ENCODE data around the gene STXBP2.
"Not testable (repeated sequence)": the region's sequence is repeated elsewhere in the genome, so short reads cannot be mapped to it uniquely, and the experiment has no call there.

The STXBP2 gene

DNA sequence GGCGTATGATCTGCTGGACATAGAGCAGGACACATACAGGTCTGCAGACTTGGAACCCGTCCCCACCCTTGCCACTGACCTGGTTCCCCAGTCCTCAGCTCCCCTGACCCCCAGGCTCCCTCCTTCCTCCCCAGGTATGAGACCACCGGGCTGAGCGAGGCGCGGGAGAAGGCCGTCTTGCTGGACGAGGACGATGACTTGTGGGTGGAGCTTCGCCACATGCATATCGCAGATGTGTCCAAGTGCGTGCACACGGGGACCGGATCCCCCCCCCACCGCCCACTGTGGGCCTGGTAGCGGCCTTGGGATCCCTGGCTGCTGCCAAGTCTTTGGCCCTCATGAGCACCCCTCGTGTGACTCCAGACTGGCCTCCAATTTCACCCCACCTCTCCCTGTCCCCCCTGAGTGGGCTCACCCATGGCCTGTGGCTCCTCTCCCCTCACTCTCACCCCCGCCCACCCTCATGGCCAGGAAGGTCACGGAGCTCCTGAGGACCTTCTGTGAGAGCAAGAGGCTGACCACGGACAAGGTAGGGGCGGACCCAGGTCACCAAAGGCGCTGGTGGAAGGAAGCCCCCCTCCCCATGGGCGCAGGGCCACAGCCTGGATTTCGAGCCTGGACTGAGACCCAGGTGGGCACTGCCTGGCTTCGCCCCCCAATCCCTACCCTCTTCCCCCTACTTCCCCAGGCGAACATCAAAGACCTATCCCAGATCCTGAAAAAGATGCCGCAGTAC is 5.6 kb downstream of the STXBP2 start:
- no peaks in the 10 kb centered on the region for H3K27me3 ChIP-seq (replicated peaks in 2 of 5; ENCODE audit: control insufficient read depth in 4 of 5, insufficient read depth in 5 of 5, low read length in 4 of 5)
- peaks cover 0 to 23% (median 9%) of the 10 kb centered on the region in 4 experiments for H3K4me1 ChIP-seq (ENCODE audit: control extremely low read depth in 1 of 4, control insufficient read depth in 4 of 4, insufficient read depth in 4 of 4, low read length in 3 of 4)
- CTCF ChIA-PET, result interaction anchor here (1.8 kb wide), 1 partner anchor 9 kb away, joined by 7 read pairs; no protein-coding TSS in a partner anchor
- H3K9me3 ChIP-seq (ENCODE audit: control extremely low read depth in 1 of 5, control insufficient read depth in 4 of 5, insufficient read depth in 2 of 5, low read depth in 1 of 5, low read length in 4 of 5), result no peaks in the 10 kb centered on the region
- no peak for DNase-seq
- no peak overlapping the region for H3K27ac ChIP-seq (ENCODE audit: insufficient read depth in 1 of 2, low read depth in 1 of 2, low read length in 2 of 2, poor library complexity in 1 of 2, severe bottlenecking in 2 of 2)
- WGBS (ENCODE audit: insufficient coverage), result 99% methylated on average over 22 of the region's 27 CpGs
- no peak overlapping the region for H3K4me3 ChIP-seq (ENCODE audit: control insufficient read depth in 1 of 7, extremely low read depth in 1 of 7, insufficient read depth in 4 of 7, low read depth in 2 of 7, low read length in 6 of 7)
- POLR2A ChIA-PET, result no interaction called here
- peaks cover 0 to 47% (median 26%) of the 10 kb centered on the region in 4 experiments for H3K36me3 ChIP-seq (ENCODE audit: control insufficient read depth in 4 of 4, insufficient read depth in 4 of 4, low read length in 3 of 4)

DNA sequence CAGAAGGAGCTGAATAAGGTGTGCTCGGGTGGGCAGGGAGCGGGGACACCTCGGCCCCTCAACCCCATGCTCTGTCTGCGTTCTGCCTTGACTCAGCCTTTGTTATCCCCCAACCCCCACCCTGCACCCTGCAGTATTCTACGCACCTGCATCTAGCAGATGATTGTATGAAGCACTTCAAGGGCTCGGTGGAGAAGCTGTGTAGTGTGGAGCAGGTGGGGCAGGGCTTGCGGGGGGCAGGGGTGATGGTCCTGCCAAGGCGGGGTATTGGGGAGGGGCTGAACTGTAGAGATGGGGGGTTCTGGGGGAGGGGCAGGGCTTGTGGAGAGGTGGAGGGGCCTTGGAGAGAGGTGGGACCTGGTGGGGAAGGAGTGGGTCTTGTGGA is 6.1 kb downstream of the STXBP2 start:
- Histone ChIP-seq H3K36me3 (ENCODE audit: control insufficient read depth in 4 of 4, insufficient read depth in 4 of 4, low read length in 3 of 4) (peaks cover 0 to 49% (median 27%) of the 10 kb centered on the region in 4 experiments), H3K4me1 (ENCODE audit: control extremely low read depth in 1 of 4, control insufficient read depth in 4 of 4, insufficient read depth in 4 of 4, low read length in 3 of 4) (peaks cover 0 to 17% (median 3%) of the 10 kb centered on the region in 4 experiments), H3K4me3 (ENCODE audit: control insufficient read depth in 1 of 7, extremely low read depth in 1 of 7, insufficient read depth in 4 of 7, low read depth in 2 of 7, low read length in 6 of 7) (no peak overlapping the region), H3K27me3 (replicated peaks in 2 of 5; ENCODE audit: control insufficient read depth in 4 of 5, insufficient read depth in 5 of 5, low read length in 4 of 5) (no peaks in the 10 kb centered on the region), H3K9me3 (ENCODE audit: control extremely low read depth in 1 of 5, control insufficient read depth in 4 of 5, insufficient read depth in 2 of 5, low read depth in 1 of 5, low read length in 4 of 5) (no peaks in the 10 kb centered on the region), H3K27ac (ENCODE audit: insufficient read depth in 1 of 2, low read depth in 1 of 2, low read length in 2 of 2, poor library complexity in 1 of 2, severe bottlenecking in 2 of 2) (no peak overlapping the region)
- no peak for DNase-seq
- POLR2A ChIA-PET, result no interaction called here
- CTCF ChIA-PET, result no interaction called here
- WGBS (ENCODE audit: insufficient coverage), result 96% methylated on average over 4 of the region's 8 CpGs

DNA sequence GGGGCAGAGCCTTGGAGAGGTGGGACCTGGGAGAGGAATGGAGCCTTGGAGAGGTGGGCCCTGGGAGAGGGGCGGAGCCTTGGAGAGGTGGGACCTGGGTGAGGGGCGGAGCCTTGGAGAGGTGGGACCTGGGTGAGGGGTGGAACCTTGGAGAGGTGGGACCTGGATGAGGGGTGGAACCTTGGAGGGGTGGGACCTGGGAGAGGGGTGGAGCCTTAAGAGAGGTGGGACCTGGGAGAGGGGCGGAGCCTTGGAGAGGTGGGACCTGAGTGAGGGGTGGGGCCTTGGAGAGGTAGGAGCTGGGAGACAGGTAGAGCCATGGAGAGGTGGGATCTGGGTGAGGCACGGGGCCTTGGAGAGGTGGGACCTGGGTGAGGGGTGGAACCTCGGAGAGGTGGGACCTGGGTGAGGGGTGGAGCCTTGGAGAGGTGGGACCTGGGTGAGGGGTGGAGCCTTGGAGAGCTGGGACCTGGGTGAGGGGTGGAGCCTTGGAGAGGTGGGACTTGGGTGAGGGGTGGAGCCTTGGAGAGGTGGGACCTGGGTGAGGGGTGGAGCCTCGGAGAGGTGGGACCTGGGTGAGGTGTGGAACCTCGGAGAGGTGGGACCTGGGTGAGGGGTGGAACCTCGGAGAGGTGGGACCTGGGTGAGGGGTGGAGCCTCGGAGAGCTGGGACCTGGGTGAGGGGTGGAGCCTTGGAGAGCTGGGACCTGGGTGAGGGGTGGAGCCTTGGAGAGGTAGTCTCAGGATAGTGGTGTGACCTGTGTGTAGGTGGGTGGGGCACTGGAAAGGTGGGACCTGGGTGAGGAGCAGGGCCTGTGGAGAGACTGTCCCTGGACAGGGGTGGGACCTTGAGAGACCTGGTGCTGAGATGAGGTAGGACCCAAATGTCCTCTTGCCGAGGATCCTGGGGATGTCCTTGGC is 7.0 kb downstream of the STXBP2 start:
- Histone ChIP-seq H3K4me1 (ENCODE audit: control extremely low read depth in 1 of 4, control insufficient read depth in 4 of 4, insufficient read depth in 4 of 4, low read length in 3 of 4) (peaks cover 0 to 16% (median 2%) of the 10 kb centered on the region in 4 experiments), H3K36me3 (ENCODE audit: control insufficient read depth in 4 of 4, insufficient read depth in 4 of 4, low read length in 3 of 4) (peaks cover 0 to 49% (median 26%) of the 10 kb centered on the region in 4 experiments)
- 83% methylated on average over 7 of the region's 10 CpGs for WGBS (ENCODE audit: insufficient coverage)
- POLR2A ChIA-PET, result interaction anchor here (0.6 kb wide), 1 partner anchor 9 kb away, joined by 3 read pairs; no protein-coding TSS in a partner anchor
- peak; percentile 48 to 50 (median 49) for DNase-seq
- H3K27ac ChIP-seq (ENCODE audit: insufficient read depth in 1 of 2, low read depth in 1 of 2, low read length in 2 of 2, poor library complexity in 1 of 2, severe bottlenecking in 2 of 2); H3K9me3 ChIP-seq (ENCODE audit: control extremely low read depth in 1 of 5, control insufficient read depth in 4 of 5, insufficient read depth in 2 of 5, low read depth in 1 of 5, low read length in 4 of 5); H3K27me3 ChIP-seq (replicated peaks in 2 of 5; ENCODE audit: control insufficient read depth in 4 of 5, insufficient read depth in 5 of 5, low read length in 4 of 5); H3K4me3 ChIP-seq (ENCODE audit: control insufficient read depth in 1 of 7, extremely low read depth in 1 of 7, insufficient read depth in 4 of 7, low read depth in 2 of 7, low read length in 6 of 7); CTCF ChIA-PET: not testable (repeated sequence)

DNA sequence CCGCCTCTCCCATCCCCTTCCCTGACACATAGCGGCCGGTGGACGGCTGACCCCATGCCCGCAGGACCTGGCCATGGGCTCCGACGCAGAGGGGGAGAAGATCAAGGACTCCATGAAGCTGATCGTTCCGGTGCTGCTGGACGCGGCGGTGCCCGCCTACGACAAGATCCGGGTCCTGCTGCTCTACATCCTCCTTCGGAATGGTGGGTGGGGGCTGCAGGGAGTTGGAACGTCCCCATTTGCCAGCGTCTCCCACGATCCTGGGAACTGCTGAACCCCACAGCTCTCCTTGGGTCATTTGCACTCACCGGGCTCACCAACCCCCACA is 7.6 kb downstream of the STXBP2 start:
- H3K27me3 ChIP-seq (replicated peaks in 2 of 5; ENCODE audit: control insufficient read depth in 4 of 5, insufficient read depth in 5 of 5, low read length in 4 of 5), result no peaks in the 10 kb centered on the region
- no peak for DNase-seq
- H3K27ac ChIP-seq (ENCODE audit: insufficient read depth in 1 of 2, low read depth in 1 of 2, low read length in 2 of 2, poor library complexity in 1 of 2, severe bottlenecking in 2 of 2), result no peak overlapping the region
- CTCF ChIA-PET, result no interaction called here
- H3K4me1 ChIP-seq (ENCODE audit: control extremely low read depth in 1 of 4, control insufficient read depth in 4 of 4, insufficient read depth in 4 of 4, low read length in 3 of 4), result peaks cover 0 to 16% (median 2%) of the 10 kb centered on the region in 4 experiments
- H3K9me3 ChIP-seq (ENCODE audit: control extremely low read depth in 1 of 5, control insufficient read depth in 4 of 5, insufficient read depth in 2 of 5, low read depth in 1 of 5, low read length in 4 of 5), result no peaks in the 10 kb centered on the region
- 100% methylated on average over 10 of the region's 20 CpGs for WGBS (ENCODE audit: insufficient coverage)
- POLR2A ChIA-PET, result interaction anchor here (0.6 kb wide), 1 partner anchor 8 kb away, joined by 3 read pairs; no protein-coding TSS in a partner anchor
- no peak overlapping the region for H3K4me3 ChIP-seq (ENCODE audit: control insufficient read depth in 1 of 7, extremely low read depth in 1 of 7, insufficient read depth in 4 of 7, low read depth in 2 of 7, low read length in 6 of 7)
- peaks cover 0 to 45% (median 24%) of the 10 kb centered on the region in 4 experiments for H3K36me3 ChIP-seq (ENCODE audit: control insufficient read depth in 4 of 4, insufficient read depth in 4 of 4, low read length in 3 of 4)

DNA sequence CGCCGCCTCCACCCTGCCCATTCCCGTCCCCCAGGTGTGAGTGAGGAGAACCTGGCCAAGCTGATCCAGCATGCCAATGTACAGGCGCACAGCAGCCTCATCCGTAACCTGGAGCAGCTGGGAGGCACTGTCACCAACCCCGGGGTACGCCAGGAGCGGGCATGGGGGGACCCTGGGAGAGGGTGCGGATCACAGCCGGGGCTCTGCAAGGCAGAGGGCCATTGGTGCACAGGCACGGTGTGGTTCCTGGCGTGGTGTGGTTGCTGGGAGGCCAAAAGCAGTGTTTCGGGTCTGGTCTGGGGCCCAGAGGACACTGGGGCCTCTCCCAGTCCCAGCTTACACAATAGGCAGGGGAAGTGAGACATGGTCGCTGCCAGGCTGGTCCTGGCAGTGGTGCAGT is 8.3 kb downstream of the STXBP2 start:
- Histone ChIP-seq H3K27ac (ENCODE audit: insufficient read depth in 1 of 2, low read depth in 1 of 2, low read length in 2 of 2, poor library complexity in 1 of 2, severe bottlenecking in 2 of 2) (peak overlapping the region in 1 of 2 experiments; percentile 25), H3K4me3 (ENCODE audit: control insufficient read depth in 1 of 7, extremely low read depth in 1 of 7, insufficient read depth in 4 of 7, low read depth in 2 of 7, low read length in 6 of 7) (no peak overlapping the region), H3K27me3 (replicated peaks in 2 of 5; ENCODE audit: control insufficient read depth in 4 of 5, insufficient read depth in 5 of 5, low read length in 4 of 5) (no peaks in the 10 kb centered on the region), H3K36me3 (ENCODE audit: control insufficient read depth in 4 of 4, insufficient read depth in 4 of 4, low read length in 3 of 4) (peaks cover 0 to 40% (median 21%) of the 10 kb centered on the region in 4 experiments), H3K4me1 (ENCODE audit: control extremely low read depth in 1 of 4, control insufficient read depth in 4 of 4, insufficient read depth in 4 of 4, low read length in 3 of 4) (peaks cover 0 to 16% (median 2%) of the 10 kb centered on the region in 4 experiments), H3K9me3 (ENCODE audit: control extremely low read depth in 1 of 5, control insufficient read depth in 4 of 5, insufficient read depth in 2 of 5, low read depth in 1 of 5, low read length in 4 of 5) (no peaks in the 10 kb centered on the region)
- no peak for DNase-seq
- POLR2A ChIA-PET, result no interaction called here
- WGBS (ENCODE audit: insufficient coverage), result 96% methylated on average over 12 of the region's 14 CpGs
- CTCF ChIA-PET, result no interaction called here

DNA sequence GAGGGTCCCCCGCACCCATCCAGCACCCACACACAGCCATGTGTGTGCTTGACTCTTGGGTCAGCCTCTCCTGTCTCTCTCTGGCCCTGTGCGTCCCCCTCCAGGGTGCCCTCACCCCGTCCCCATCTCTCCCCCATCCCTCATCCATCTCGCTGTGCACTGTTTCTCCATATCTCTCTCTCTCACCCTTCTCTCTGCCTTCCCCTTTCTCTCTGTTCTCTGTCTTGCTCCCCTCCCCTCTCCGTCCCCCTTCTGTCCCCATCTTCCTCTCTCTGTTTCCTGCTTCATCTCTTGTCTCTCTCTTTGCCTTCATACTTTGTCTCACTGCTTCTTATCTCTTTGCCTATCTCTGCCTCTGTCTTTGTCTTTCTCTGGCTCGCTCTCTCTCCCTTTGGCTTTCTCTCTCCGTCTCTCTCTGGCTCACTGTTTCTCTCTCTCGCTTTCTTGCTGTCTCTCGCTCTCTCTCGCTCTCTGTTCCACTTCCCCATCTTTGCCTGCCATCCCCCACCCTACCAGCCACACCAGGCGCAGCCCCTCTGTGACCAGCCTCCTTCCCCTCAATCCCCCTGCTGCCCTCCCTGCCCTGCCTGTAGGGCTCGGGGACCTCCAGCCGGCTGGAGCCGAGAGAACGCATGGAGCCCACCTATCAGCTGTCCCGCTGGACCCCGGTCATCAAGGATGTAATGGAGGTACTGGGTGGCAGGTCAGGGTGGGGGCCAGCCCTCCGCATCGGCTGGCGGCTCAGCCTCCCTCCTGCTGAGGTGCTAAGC is 8.9 kb downstream of the STXBP2 start:
- DNase-seq, result no peak
- CTCF ChIA-PET, result no interaction called here
- peaks cover 0 to 16% (median 2%) of the 10 kb centered on the region in 4 experiments for H3K4me1 ChIP-seq (ENCODE audit: control extremely low read depth in 1 of 4, control insufficient read depth in 4 of 4, insufficient read depth in 4 of 4, low read length in 3 of 4)
- 82% methylated on average over 12 of the region's 20 CpGs for WGBS (ENCODE audit: insufficient coverage)
- H3K4me3 ChIP-seq (ENCODE audit: control insufficient read depth in 1 of 7, extremely low read depth in 1 of 7, insufficient read depth in 4 of 7, low read depth in 2 of 7, low read length in 6 of 7), result no peak overlapping the region
- peak overlapping the region in 1 of 2 experiments; percentile 43 for H3K27ac ChIP-seq (ENCODE audit: insufficient read depth in 1 of 2, low read depth in 1 of 2, low read length in 2 of 2, poor library complexity in 1 of 2, severe bottlenecking in 2 of 2)
- POLR2A ChIA-PET, result no interaction called here
- H3K27me3 ChIP-seq (replicated peaks in 2 of 5; ENCODE audit: control insufficient read depth in 4 of 5, insufficient read depth in 5 of 5, low read length in 4 of 5), result no peaks in the 10 kb centered on the region
- peaks cover 0 to 33% (median 18%) of the 10 kb centered on the region in 4 experiments for H3K36me3 ChIP-seq (ENCODE audit: control insufficient read depth in 4 of 4, insufficient read depth in 4 of 4, low read length in 3 of 4)
- H3K9me3 ChIP-seq (ENCODE audit: control extremely low read depth in 1 of 5, control insufficient read depth in 4 of 5, insufficient read depth in 2 of 5, low read depth in 1 of 5, low read length in 4 of 5), result no peaks in the 10 kb centered on the region
